ENCODE results near the gene RPTOR.

The RPTOR gene

GRCh38 chr17:80775863-80776262 is 231.2 kb downstream of the RPTOR start:
- H3K27me3 ChIP-seq (ENCODE audit: control insufficient read depth, insufficient read depth, low read length), result no peaks in the 10 kb centered on the region
- no peak overlapping the region for H3K4me3 ChIP-seq (ENCODE audit: low read depth, low read length)
- H3K9me3 ChIP-seq (ENCODE audit: control insufficient read depth, insufficient read depth, low read length), result no peaks in the 10 kb centered on the region
- H3K36me3 ChIP-seq (ENCODE audit: control insufficient read depth, insufficient read depth, low read length), result no peaks in the 10 kb centered on the region
- peaks cover 8% of the 10 kb centered on the region for H3K4me1 ChIP-seq (ENCODE audit: control insufficient read depth, insufficient read depth, low read length)
- no peak overlapping the region for H3K9ac ChIP-seq (ENCODE audit: low read depth, low read length)

- Histone ChIP-seq H3K4me3 (ENCODE audit: low read depth, low read length) (no peak overlapping the region), H3K27me3 (ENCODE audit: control insufficient read depth, insufficient read depth, low read length) (no peaks in the 10 kb centered on the region), H3K9ac (ENCODE audit: low read depth, low read length) (no peak overlapping the region), H3K4me1 (ENCODE audit: control insufficient read depth, insufficient read depth, low read length) (peaks cover 12% of the 10 kb centered on the region), H3K36me3 (ENCODE audit: control insufficient read depth, insufficient read depth, low read length) (no peaks in the 10 kb centered on the region), H3K9me3 (ENCODE audit: control insufficient read depth, insufficient read depth, low read length) (no peaks in the 10 kb centered on the region)
These were observed 232.6 kb downstream of the RPTOR start for GRCh38 chr17:80777274-80777673.

DNA sequence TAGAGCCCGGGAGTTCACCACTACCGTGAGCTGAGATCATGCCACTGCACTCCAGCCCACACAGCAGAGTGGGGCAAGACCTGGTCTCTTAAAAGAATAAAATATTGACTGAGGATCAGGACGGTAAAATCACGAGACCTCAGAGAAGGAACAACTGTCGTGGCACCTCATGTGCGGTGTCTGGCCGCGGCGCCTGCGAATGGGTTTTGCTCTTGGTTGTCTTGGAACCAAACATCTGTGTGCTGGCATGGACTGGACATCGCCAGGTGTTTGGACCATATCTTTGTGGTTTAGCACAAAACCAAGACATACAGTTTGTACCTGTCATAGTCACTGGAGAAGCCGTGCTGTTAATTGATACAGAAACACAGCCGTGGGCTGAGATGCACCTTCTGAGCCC is 234.1 kb downstream of the RPTOR start:
- Histone ChIP-seq H3K27me3 (ENCODE audit: control insufficient read depth, insufficient read depth, low read length) (no peaks in the 10 kb centered on the region), H3K4me1 (ENCODE audit: control insufficient read depth, insufficient read depth, low read length) (peaks cover 12% of the 10 kb centered on the region), H3K9ac (ENCODE audit: low read depth, low read length) (no peak overlapping the region), H3K4me3 (ENCODE audit: low read depth, low read length) (no peak overlapping the region), H3K36me3 (ENCODE audit: control insufficient read depth, insufficient read depth, low read length) (no peaks in the 10 kb centered on the region), H3K9me3 (ENCODE audit: control insufficient read depth, insufficient read depth, low read length) (no peaks in the 10 kb centered on the region)

DNA sequence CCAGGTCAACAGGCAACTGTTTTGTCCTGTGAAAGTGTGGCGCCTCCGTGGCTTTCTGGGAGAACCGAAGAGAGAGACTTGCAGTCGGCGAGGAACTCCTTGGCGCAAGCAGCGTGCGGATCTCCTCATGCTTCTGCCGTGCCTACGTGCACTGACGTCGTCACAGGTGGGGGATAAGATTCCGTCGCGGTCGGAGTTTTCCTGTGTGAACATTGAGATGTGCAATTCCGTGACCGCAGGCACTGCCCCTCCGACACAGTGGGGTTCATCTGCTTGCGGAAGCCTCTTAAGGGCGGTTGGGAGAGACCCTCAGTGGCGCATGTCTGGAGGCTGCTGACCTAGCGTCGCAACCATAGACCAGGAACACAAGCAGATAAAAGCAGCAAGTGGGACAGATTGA is 234.7 kb downstream of the RPTOR start:
- no peak overlapping the region for H3K9ac ChIP-seq (ENCODE audit: low read depth, low read length)
- H3K36me3 ChIP-seq (ENCODE audit: control insufficient read depth, insufficient read depth, low read length), result no peaks in the 10 kb centered on the region
- no peaks in the 10 kb centered on the region for H3K9me3 ChIP-seq (ENCODE audit: control insufficient read depth, insufficient read depth, low read length)
- H3K4me1 ChIP-seq (ENCODE audit: control insufficient read depth, insufficient read depth, low read length), result peaks cover 12% of the 10 kb centered on the region
- no peaks in the 10 kb centered on the region for H3K27me3 ChIP-seq (ENCODE audit: control insufficient read depth, insufficient read depth, low read length)
- H3K4me3 ChIP-seq (ENCODE audit: low read depth, low read length), result no peak overlapping the region

DNA sequence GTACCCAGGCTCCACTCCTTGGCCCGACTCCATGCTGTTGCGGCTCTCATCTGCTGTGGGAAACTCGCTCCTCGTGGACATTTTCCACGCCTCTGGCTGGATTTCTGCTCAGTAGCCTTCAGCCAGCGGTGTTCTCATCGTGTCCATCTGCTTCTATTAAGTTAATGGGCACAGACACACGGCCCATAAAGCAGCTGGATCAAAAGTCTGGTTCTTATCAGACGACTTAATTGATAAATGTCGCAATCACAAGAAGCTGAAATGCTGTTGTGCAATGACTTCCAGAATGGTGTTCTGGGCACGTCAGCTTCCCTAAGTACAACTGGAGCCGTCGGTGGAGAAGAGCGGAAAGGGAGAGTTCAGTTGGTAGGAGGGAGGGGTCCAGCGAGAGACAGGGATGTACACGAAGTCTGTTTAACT is 235.3 kb downstream of the RPTOR start:
- peaks cover 12% of the 10 kb centered on the region for H3K4me1 ChIP-seq (ENCODE audit: control insufficient read depth, insufficient read depth, low read length)
- H3K36me3 ChIP-seq (ENCODE audit: control insufficient read depth, insufficient read depth, low read length), result no peaks in the 10 kb centered on the region
- no peak overlapping the region for H3K9ac ChIP-seq (ENCODE audit: low read depth, low read length)
- no peak overlapping the region for H3K4me3 ChIP-seq (ENCODE audit: low read depth, low read length)
- H3K9me3 ChIP-seq (ENCODE audit: control insufficient read depth, insufficient read depth, low read length), result no peaks in the 10 kb centered on the region
- H3K27me3 ChIP-seq (ENCODE audit: control insufficient read depth, insufficient read depth, low read length), result no peaks in the 10 kb centered on the region

GRCh38 chr17:80780381-80781198 is 236.0 kb downstream of the RPTOR start:
- no peak overlapping the region for H3K4me3 ChIP-seq (ENCODE audit: low read depth, low read length)

DNA sequence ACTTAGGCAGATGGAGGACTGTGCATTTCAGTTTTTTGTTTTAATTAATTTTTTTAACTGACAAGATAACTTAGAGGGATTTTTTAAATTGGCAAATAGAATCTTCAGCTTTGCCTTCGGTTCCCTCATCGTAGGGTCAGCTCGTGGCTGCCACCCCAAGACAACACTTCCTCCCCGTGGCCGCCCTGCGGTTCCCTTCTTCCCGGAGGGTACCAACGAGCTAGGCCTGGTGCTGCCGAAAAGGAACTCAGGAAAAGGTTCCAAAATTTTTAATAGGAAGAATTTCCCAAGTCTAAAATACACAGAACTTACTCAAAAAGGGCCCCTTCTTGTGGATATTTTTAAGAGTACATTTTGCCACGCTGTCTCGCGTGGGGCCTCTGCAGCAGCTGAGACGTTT is 236.6 kb downstream of the RPTOR start:
- H3K9ac ChIP-seq (ENCODE audit: low read depth, low read length), result no peak overlapping the region
- no peaks in the 10 kb centered on the region for H3K9me3 ChIP-seq (ENCODE audit: control insufficient read depth, insufficient read depth, low read length)
- H3K36me3 ChIP-seq (ENCODE audit: control insufficient read depth, insufficient read depth, low read length), result no peaks in the 10 kb centered on the region
- no peak overlapping the region for H3K4me3 ChIP-seq (ENCODE audit: low read depth, low read length)
- H3K4me1 ChIP-seq (ENCODE audit: control insufficient read depth, insufficient read depth, low read length), result peaks cover 12% of the 10 kb centered on the region
- H3K27me3 ChIP-seq (ENCODE audit: control insufficient read depth, insufficient read depth, low read length), result no peaks in the 10 kb centered on the region

More at GRCh38 chr17:80780381-80781198, 236.0 kb downstream of the RPTOR start:
- H3K9me3 ChIP-seq (ENCODE audit: control insufficient read depth, insufficient read depth, low read length), result no peaks in the 10 kb centered on the region
- H3K36me3 ChIP-seq (ENCODE audit: control insufficient read depth, insufficient read depth, low read length), result no peaks in the 10 kb centered on the region
- peak overlapping the region; percentile 18 for H3K9ac ChIP-seq (ENCODE audit: low read depth, low read length)
- H3K27me3 ChIP-seq (ENCODE audit: control insufficient read depth, insufficient read depth, low read length), result no peaks in the 10 kb centered on the region
- peaks cover 12% of the 10 kb centered on the region for H3K4me1 ChIP-seq (ENCODE audit: control insufficient read depth, insufficient read depth, low read length)

- H3K9ac ChIP-seq (ENCODE audit: low read depth, low read length), result no peak overlapping the region
- H3K27me3 ChIP-seq (ENCODE audit: control insufficient read depth, insufficient read depth, low read length), result no peaks in the 10 kb centered on the region
- H3K9me3 ChIP-seq (ENCODE audit: control insufficient read depth, insufficient read depth, low read length), result no peaks in the 10 kb centered on the region
- no peak overlapping the region for H3K4me3 ChIP-seq (ENCODE audit: low read depth, low read length)
- peaks cover 12% of the 10 kb centered on the region for H3K4me1 ChIP-seq (ENCODE audit: control insufficient read depth, insufficient read depth, low read length)
- no peaks in the 10 kb centered on the region for H3K36me3 ChIP-seq (ENCODE audit: control insufficient read depth, insufficient read depth, low read length)
These were observed 237.2 kb downstream of the RPTOR start for GRCh38 chr17:80781807-80782277.

DNA sequence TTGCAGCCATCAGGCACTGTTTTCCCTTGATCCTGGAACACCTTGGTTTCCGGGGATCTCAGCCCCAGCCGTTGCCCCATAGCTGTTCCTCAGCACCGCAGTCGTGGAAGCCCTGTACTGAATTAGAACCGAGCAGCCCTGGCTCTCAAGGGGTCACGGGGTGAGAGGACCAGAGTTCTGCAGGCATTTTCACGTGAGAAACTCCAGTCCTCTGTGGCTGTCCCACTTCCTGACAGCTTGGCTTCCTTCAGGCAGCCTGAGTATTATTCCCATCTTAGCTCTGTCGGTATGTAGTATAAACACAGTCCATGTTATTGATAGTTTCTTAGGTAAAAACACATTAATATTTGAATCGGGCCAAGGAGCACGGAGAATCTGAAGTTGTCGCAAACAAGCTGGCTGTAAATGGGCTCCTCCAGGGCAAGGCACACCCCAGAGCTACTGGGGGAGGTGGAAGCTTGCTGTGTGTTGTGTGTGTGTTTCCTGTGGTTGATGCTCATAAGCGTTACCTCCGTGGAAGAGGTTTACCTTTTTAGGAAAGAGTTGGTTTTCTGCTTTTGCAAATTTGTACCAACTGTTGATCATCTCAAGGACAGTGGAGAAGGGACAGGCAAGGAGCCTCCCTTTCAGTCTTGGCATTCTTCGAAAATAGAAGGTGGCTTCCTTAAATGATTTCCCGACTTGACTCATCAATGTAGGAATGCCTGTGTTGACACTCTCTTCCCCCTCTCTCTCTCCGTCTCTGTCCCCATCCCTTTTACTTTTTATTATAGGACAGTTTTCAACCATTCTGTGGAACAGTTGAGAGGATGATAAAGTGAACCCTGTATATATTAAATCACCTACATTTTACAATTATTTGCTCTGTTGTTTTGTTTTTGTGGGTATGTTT is 238.1 kb downstream of the RPTOR start:
- Histone ChIP-seq H3K9me3 (ENCODE audit: control insufficient read depth, insufficient read depth, low read length) (no peaks in the 10 kb centered on the region), H3K27me3 (ENCODE audit: control insufficient read depth, insufficient read depth, low read length) (no peaks in the 10 kb centered on the region), H3K36me3 (ENCODE audit: control insufficient read depth, insufficient read depth, low read length) (no peaks in the 10 kb centered on the region), H3K9ac (ENCODE audit: low read depth, low read length) (no peak overlapping the region), H3K4me3 (ENCODE audit: low read depth, low read length) (no peak overlapping the region), H3K4me1 (ENCODE audit: control insufficient read depth, insufficient read depth, low read length) (peaks cover 12% of the 10 kb centered on the region)

- Histone ChIP-seq H3K9ac (ENCODE audit: low read depth, low read length) (no peak overlapping the region), H3K36me3 (ENCODE audit: control insufficient read depth, insufficient read depth, low read length) (no peaks in the 10 kb centered on the region), H3K4me1 (ENCODE audit: control insufficient read depth, insufficient read depth, low read length) (peaks cover 12% of the 10 kb centered on the region), H3K27me3 (ENCODE audit: control insufficient read depth, insufficient read depth, low read length) (no peaks in the 10 kb centered on the region), H3K4me3 (ENCODE audit: low read depth, low read length) (no peak overlapping the region), H3K9me3 (ENCODE audit: control insufficient read depth, insufficient read depth, low read length) (no peaks in the 10 kb centered on the region)
These were observed 238.8 kb downstream of the RPTOR start for GRCh38 chr17:80783486-80783885.

GRCh38 chr17:80783971-80784370 is 239.3 kb downstream of the RPTOR start:
- no peak overlapping the region for H3K4me3 ChIP-seq (ENCODE audit: low read depth, low read length)
- no peaks in the 10 kb centered on the region for H3K27me3 ChIP-seq (ENCODE audit: control insufficient read depth, insufficient read depth, low read length)
- no peaks in the 10 kb centered on the region for H3K9me3 ChIP-seq (ENCODE audit: control insufficient read depth, insufficient read depth, low read length)
- H3K9ac ChIP-seq (ENCODE audit: low read depth, low read length), result no peak overlapping the region
- H3K4me1 ChIP-seq (ENCODE audit: control insufficient read depth, insufficient read depth, low read length), result peaks cover 12% of the 10 kb centered on the region
- no peaks in the 10 kb centered on the region for H3K36me3 ChIP-seq (ENCODE audit: control insufficient read depth, insufficient read depth, low read length)

Measured in iPS-15b (cell line).